Activated T-cell treated with anti-CD3 and anti-CD28 coated beads for 4 hours (primary cell): Measurements from ENCODE around the gene SIGLEC11.
"Not testable (repeated sequence)": the region's sequence is repeated elsewhere in the genome, so short reads cannot be mapped to it uniquely, and the experiment has no call there.

ENCODE experiments used
- DNase-seq: peaks from one replicate; pipeline ENCODE4 v3.0.0-alpha.2; 2020

SIGLEC11 gene

GRCh38 chr19:49949742-49950589, 11.0 kb downstream of the SIGLEC11 start:
- no peak for DNase-seq

- DNase-seq: no peak
Measured at GRCh38 chr19:49946415-49946814, 14.6 kb downstream of the SIGLEC11 start.

GRCh38 chr19:49944567-49944966, 16.4 kb downstream of the SIGLEC11 start:
- DNase-seq: not testable (repeated sequence)

GRCh38 chr19:49940482-49940791, 20.5 kb downstream of the SIGLEC11 start:
- DNase-seq: no peak

- no peak for DNase-seq
Measured at GRCh38 chr19:49939721-49940481, 21.1 kb downstream of the SIGLEC11 start.

- DNase-seq: no peak
Measured at GRCh38 chr19:49938662-49939061, 22.3 kb downstream of the SIGLEC11 start.

- DNase-seq: peak; percentile 68
Measured at GRCh38 chr19:49937750-49938381, 23.1 kb downstream of the SIGLEC11 start.

- no peak for DNase-seq
Measured at GRCh38 chr19:49936549-49936948, 24.4 kb downstream of the SIGLEC11 start.

GRCh38 chr19:49933643-49934042, 27.3 kb downstream of the SIGLEC11 start:
- DNase-seq: no peak

GRCh38 chr19:49932731-49933131, 28.2 kb downstream of the SIGLEC11 start:
- no peak for DNase-seq

- no peak for DNase-seq
Measured at GRCh38 chr19:49932041-49932451, 28.9 kb downstream of the SIGLEC11 start.

GRCh38 chr19:49931293-49932040, 29.5 kb downstream of the SIGLEC11 start:
- no peak for DNase-seq

- no peak for DNase-seq
Measured at GRCh38 chr19:49930483-49931011, 30.4 kb downstream of the SIGLEC11 start.

- peak; percentile 94 for DNase-seq
Measured at GRCh38 chr19:49929611-49930482, 31.1 kb downstream of the SIGLEC11 start.

- peak; percentile 93 for DNase-seq
Measured at GRCh38 chr19:49929121-49929610, 31.8 kb downstream of the SIGLEC11 start, which contains the start of the genes ATF5 and NUP62. TSS of gene ATF5 (plus strand) at chr19:49929205. CDS start at chr19:49930851, 1,646 bp downstream. TSS of gene NUP62 (minus strand) at chr19:49929504. CDS start at chr19:49909807, 19,697 bp downstream.

GRCh38 chr19:49927526-49928264, 33.3 kb downstream of the SIGLEC11 start:
- no peak for DNase-seq

GRCh38 chr19:49926515-49926914, 34.5 kb downstream of the SIGLEC11 start:
- no peak for DNase-seq

- no peak for DNase-seq
Measured at GRCh38 chr19:49925486-49925885, 35.5 kb downstream of the SIGLEC11 start.

- not testable (repeated sequence) for DNase-seq
Measured at GRCh38 chr19:49924881-49925210, 36.1 kb downstream of the SIGLEC11 start.
